Mucosa of gallbladder (tissue), 1 donor: ENCODE data around the gene TMPRSS4. TPM values are rescaled to one million over a fixed set of nuclear protein-coding genes. Genes with fewer than 3 reads are reported as not detected.
"Not testable (repeated sequence)": the region's sequence is repeated elsewhere in the genome, so short reads cannot be mapped to it uniquely, and the experiment has no call there.

Experiments
- DNase-seq: peaks from one replicate; pipeline ENCODE4 v3.0.0-alpha.2; 2020; ENCODE audit warnings: low spot score
- total RNA-seq: library from RNA; stranded (reverse); gene quantifications from one replicate; pipeline ENCODE4 v1.2.1, GENCODE V29; 2021
- donor health status: DM: no; HTN: no; CAD: no.

Gene TMPRSS4
- total RNA-seq, 1 donor from 2014 or later, result 180 TPM

- no peak for DNase-seq
These were observed 20.1 kb upstream of the TMPRSS4 start for GRCh38 chr11:118056806-118057205.

GRCh38 chr11:118057251-118058145 is 19.4 kb upstream of the TMPRSS4 start:
- no peak for DNase-seq

- DNase-seq, result no peak
These were observed 18.3 kb upstream of the TMPRSS4 start for GRCh38 chr11:118058311-118059245.

- DNase-seq, result no peak
These were observed 17.5 kb upstream of the TMPRSS4 start for GRCh38 chr11:118059246-118059940.

- DNase-seq, result no peak
These were observed 16.7 kb upstream of the TMPRSS4 start for GRCh38 chr11:118060081-118060661.

GRCh38 chr11:118060869-118061268 is 16.0 kb upstream of the TMPRSS4 start:
- DNase-seq, result no peak

- DNase-seq, result no peak
These were observed 15.2 kb upstream of the TMPRSS4 start for GRCh38 chr11:118061586-118062125.

GRCh38 chr11:118062181-118062580 is 14.7 kb upstream of the TMPRSS4 start:
- not testable (repeated sequence) for DNase-seq

GRCh38 chr11:118062631-118063030 is 14.2 kb upstream of the TMPRSS4 start:
- DNase-seq, result not testable (repeated sequence)

- no peak for DNase-seq
These were observed 11.9 kb upstream of the TMPRSS4 start for GRCh38 chr11:118064956-118065355.

- DNase-seq, result no peak
These were observed 11.5 kb upstream of the TMPRSS4 start for GRCh38 chr11:118065384-118065783.

- DNase-seq, result no peak
These were observed 9.9 kb upstream of the TMPRSS4 start for GRCh38 chr11:118067006-118067405.

GRCh38 chr11:118068206-118068944 is 8.5 kb upstream of the TMPRSS4 start:
- DNase-seq, result no peak

- DNase-seq, result no peak
These were observed 7.8 kb upstream of the TMPRSS4 start for GRCh38 chr11:118068945-118069612.

GRCh38 chr11:118071416-118072030 is 5.4 kb upstream of the TMPRSS4 start:
- DNase-seq, result no peak

- DNase-seq, result no peak
These were observed 3.3 kb upstream of the TMPRSS4 start for GRCh38 chr11:118073554-118073953.

- no peak for DNase-seq
These were observed 2.7 kb upstream of the TMPRSS4 start for GRCh38 chr11:118074091-118074685.

GRCh38 chr11:118074785-118075184 is 2.1 kb upstream of the TMPRSS4 start:
- peak; percentile 64 for DNase-seq

- DNase-seq, result no peak
These were observed 2.1 kb downstream of the TMPRSS4 start for GRCh38 chr11:118078911-118079411.
